Sigmoid colon (tissue), 4 donors: ENCODE measurements around the gene UCK1.

Source experiments
- CTCF ChIP-seq, 4 experiments: fragments of 450-650 bp in 3 of 4; fragments of 200-600 bp in 1 of 4; IDR thresholded peaks; one replicate each; pipeline ENCODE4 v1.5.1; 2016 to 2019; ENCODE audit warnings: antibody characterized with exemption in 4 of 4, mild to moderate bottlenecking in 3 of 4, moderate library complexity in 2 of 4
- EP300 ChIP-seq, 4 donors: sonication (generic); formaldehyde crosslinking; IDR thresholded peaks; one replicate each; pipeline ENCODE4 v1.6.1; 2017; ENCODE audit warnings: antibody characterized with exemption in 4 of 4
- POLR2A ChIP-seq, 2 donors: fragments of 450-650 bp; IDR thresholded peaks; one replicate each; pipeline ENCODE4 v1.6.1; 2016; ENCODE audit warnings: antibody characterized with exemption in 2 of 2, mild to moderate bottlenecking in 2 of 2, moderate library complexity in 2 of 2
- POLR2AphosphoS5 ChIP-seq, 4 donors: sonication (generic); formaldehyde crosslinking; IDR thresholded peaks; one replicate each; pipeline ENCODE4 v1.6.1; 2017; ENCODE audit warnings: antibody characterized with exemption in 4 of 4

- TF ChIP-seq POLR2A (IDR thresholded peaks at IDR 0.05) (no peak), CTCF (IDR thresholded peaks at IDR 0.05) (no peak), EP300 (IDR thresholded peaks at IDR 0.05) (no peak), POLR2AphosphoS5 (IDR thresholded peaks at IDR 0.05) (no peak)
Measured at GRCh38 chr9:131554087-131554842, 23.2 kb upstream of the UCK1 start.
